Right lobe of liver (tissue), 6 donors: ENCODE results near the gene SPINK7. TPM values are rescaled to one million over a fixed set of nuclear protein-coding genes. Genes with fewer than 3 reads are reported as not detected.
A peak's percentile ranks its signal among the peaks of the same experiment; 100 is the strongest.

Experiments
- ATAC-seq, 4 donors: fragments of 200-7000 bp; cut with Tn5 transposase; one replicate each; pipeline ENCODE4 v1.9.1; 2020; ENCODE audit warnings: mild to moderate bottlenecking in 4 of 4, moderate library complexity in 4 of 4
- DNase-seq, 3 donors: peaks; one replicate each; pipeline ENCODE4 v3.0.0-alpha.2; 2020
- H3K27ac ChIP-seq, 3 donors: fragments of 200-600 bp; one replicate each; pipeline ENCODE4 v1.8.0; 2022
- H3K27me3 ChIP-seq, 2 donors: fragments of 200-600 bp; one replicate each; pipeline ENCODE4 v1.8.0; 2022
- H3K36me3 ChIP-seq, 4 donors: fragments of 200-600 bp; sonication (generic) in 1 of 4; one replicate each; pipeline versions ENCODE4 v1.5.1 to v1.8.0; 2017 to 2022; ENCODE audit warnings: control low read depth in 1 of 4
- H3K4me1 ChIP-seq, 4 donors: fragments of 200-600 bp; sonication (generic) in 1 of 4; one replicate each; pipeline versions ENCODE4 v1.5.1 to v1.8.0; 2017 to 2022; ENCODE audit warnings: control low read depth in 1 of 4
- H3K4me3 ChIP-seq, 3 donors: fragments of 200-600 bp; one replicate each; pipeline ENCODE4 v1.8.0; 2022
- H3K9me3 ChIP-seq, 4 donors: fragments of 200-600 bp; sonication (generic) in 1 of 4; one replicate each; pipeline versions ENCODE4 v1.5.1 to v1.8.0; 2017 to 2022; ENCODE audit warnings: control low read depth in 1 of 4
- POLR2A ChIP-seq: fragments of 450-650 bp; IDR thresholded peaks from one replicate; pipeline ENCODE4 v1.6.1; 2017; ENCODE audit warnings: antibody characterized with exemption, mild to moderate bottlenecking
- WGBS: methylation state at CpG from one replicate; pipeline ENCODE4 v1.1.6; 2018; ENCODE audit warnings: low coverage, low lambda C conversion rate; ENCODE audit not compliant: insufficient coverage; ENCODE audit errors: missing lambda C conversion rate; 5-methylcytosine and 5-hydroxymethylcytosine counted together
- intact Hi-C, 2 donors: fragments of 100-400 bp; cut with DNase I; formaldehyde crosslinking; loops; one replicate each; pipeline versions ENCODE4 v1.11.2 to v1.14.1; 2022
- total RNA-seq, 6 experiments: library from RNA; depleted of rRNA in 2 of 6; stranded (reverse); fragments of >200 nt in 2 of 6; fragmentation: NEBNext Ultra II Directional in 3 of 6; extraction: Animal tissue kit (Norgen Biotek cat#: 25700) in 3 of 6; gene quantifications; one replicate each; pipeline versions ENCODE4 v1.1.0 to v1.2.4, GENCODE V29; 2016 to 2023
- TF ChIP-seq, protein P1 (sequence below), 4 donors: fragments of 200-600 bp in 3 of 4; fragments of 450-650 bp in 1 of 4; IDR thresholded peaks; one replicate each; pipeline versions ENCODE4 v1.5.1 to v1.8.0; 2016 to 2022; ENCODE audit warnings: antibody characterized with exemption in 4 of 4, mild to moderate bottlenecking in 2 of 4
- donor health status: DM: no; HTN: yes; CAD: no.
- donor health status: DM: no; HTN: no; CAD: no.
- donor health status: DM: no; HTN: no; CAD: no.
- donor health status: DM: no; HTN: yes; CAD: no.
- donor health status: DM: no; HTN: yes; CAD: no.

Gene SPINK7
- total RNA-seq, 6 experiments from 2014 or later, result not detected

GRCh38 chr5:148343603-148344487, 31.6 kb downstream of the SPINK7 start:
- ATAC-seq (peak in 1 of 4 donors; percentile 27), DNase-seq (no peak)
- no peak for TF ChIP-seq POLR2A
- TF ChIP-seq, protein P1, sequence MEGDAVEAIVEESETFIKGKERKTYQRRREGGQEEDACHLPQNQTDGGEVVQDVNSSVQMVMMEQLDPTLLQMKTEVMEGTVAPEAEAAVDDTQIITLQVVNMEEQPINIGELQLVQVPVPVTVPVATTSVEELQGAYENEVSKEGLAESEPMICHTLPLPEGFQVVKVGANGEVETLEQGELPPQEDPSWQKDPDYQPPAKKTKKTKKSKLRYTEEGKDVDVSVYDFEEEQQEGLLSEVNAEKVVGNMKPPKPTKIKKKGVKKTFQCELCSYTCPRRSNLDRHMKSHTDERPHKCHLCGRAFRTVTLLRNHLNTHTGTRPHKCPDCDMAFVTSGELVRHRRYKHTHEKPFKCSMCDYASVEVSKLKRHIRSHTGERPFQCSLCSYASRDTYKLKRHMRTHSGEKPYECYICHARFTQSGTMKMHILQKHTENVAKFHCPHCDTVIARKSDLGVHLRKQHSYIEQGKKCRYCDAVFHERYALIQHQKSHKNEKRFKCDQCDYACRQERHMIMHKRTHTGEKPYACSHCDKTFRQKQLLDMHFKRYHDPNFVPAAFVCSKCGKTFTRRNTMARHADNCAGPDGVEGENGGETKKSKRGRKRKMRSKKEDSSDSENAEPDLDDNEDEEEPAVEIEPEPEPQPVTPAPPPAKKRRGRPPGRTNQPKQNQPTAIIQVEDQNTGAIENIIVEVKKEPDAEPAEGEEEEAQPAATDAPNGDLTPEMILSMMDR (IDR thresholded peaks at IDR 0.05), result no peak
- intact Hi-C loops, result no loop called here
- Histone ChIP-seq H3K4me1 (no peaks in the 10 kb centered on the region), H3K36me3 (no peaks in the 10 kb centered on the region), H3K27ac (no peak overlapping the region), H3K27me3 (no peaks in the 10 kb centered on the region), H3K9me3 (no peaks in the 10 kb centered on the region), H3K4me3 (no peak overlapping the region)
- 68% methylated on average over 7 of the region's 7 CpGs for WGBS

- Histone ChIP-seq H3K27me3 (no peaks in the 10 kb centered on the region), H3K36me3 (no peaks in the 10 kb centered on the region), H3K4me1 (no peaks in the 10 kb centered on the region), H3K4me3 (no peak overlapping the region), H3K9me3 (no peaks in the 10 kb centered on the region), H3K27ac (no peak overlapping the region)
- 92% methylated on average over 1 of the region's 1 CpG for WGBS
- no peak for TF ChIP-seq POLR2A
- TF ChIP-seq, protein P1 (IDR thresholded peaks at IDR 0.05), result no peak
- no peak for DNase-seq
- no peak for ATAC-seq
- intact Hi-C loops, result no loop called here
Observed at GRCh38 chr5:148347706-148348105, 35.5 kb downstream of the SPINK7 start.

DNA sequence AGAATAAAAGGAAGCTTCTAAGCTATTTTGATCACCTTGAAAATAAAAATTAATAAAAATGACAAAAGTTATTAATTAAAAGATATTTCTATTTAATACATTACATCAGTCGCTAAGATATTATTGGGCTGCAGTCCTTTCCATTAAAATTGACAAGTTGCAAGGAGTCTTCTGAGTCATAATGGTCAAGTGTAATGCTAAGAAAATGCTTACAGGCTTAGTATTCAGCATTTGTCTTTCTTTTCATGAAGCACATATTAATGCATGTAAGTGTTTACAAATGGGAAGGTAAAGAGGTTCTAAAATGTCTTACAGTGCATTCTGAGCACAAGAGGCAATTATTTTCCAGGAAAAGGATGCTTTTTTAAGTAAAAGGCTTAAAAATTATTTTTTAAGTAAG, 40.5 kb downstream of the SPINK7 start:
- intact Hi-C loops, result no loop called here
- WGBS, result 89% methylated on average over 1 of the region's 1 CpG
- DNase-seq (no peak), ATAC-seq (no peak)
- Histone ChIP-seq H3K4me3 (no peak overlapping the region), H3K27me3 (no peaks in the 10 kb centered on the region), H3K36me3 (no peaks in the 10 kb centered on the region), H3K27ac (no peak overlapping the region), H3K9me3 (no peaks in the 10 kb centered on the region), H3K4me1 (no peaks in the 10 kb centered on the region)
- TF ChIP-seq POLR2A, result no peak
- TF ChIP-seq, protein P1 (IDR thresholded peaks at IDR 0.05), result no peak

GRCh38 chr5:148353634-148354033, 41.4 kb downstream of the SPINK7 start:
- Histone ChIP-seq H3K36me3 (no peaks in the 10 kb centered on the region), H3K4me3 (no peak overlapping the region), H3K4me1 (no peaks in the 10 kb centered on the region), H3K27me3 (no peaks in the 10 kb centered on the region), H3K27ac (no peak overlapping the region), H3K9me3 (no peaks in the 10 kb centered on the region)
- WGBS, result 84% methylated on average over 2 of the region's 2 CpGs
- DNase-seq, result no peak
- ATAC-seq, result no peak
- no peak for TF ChIP-seq POLR2A
- intact Hi-C loops, result no loop called here

- H3K4me3 ChIP-seq, result no peak overlapping the region
- ATAC-seq (peak; percentile 74 to 83 (median 76)), DNase-seq (no peak)
- H3K9me3 ChIP-seq, result no peaks in the 10 kb centered on the region
- no peaks in the 10 kb centered on the region for H3K27me3 ChIP-seq
- no peaks in the 10 kb centered on the region for H3K36me3 ChIP-seq
- peaks cover 0 to 12% (median 0%) of the 10 kb centered on the region in 4 donors for H3K4me1 ChIP-seq
- intact Hi-C loops, result no loop called here
- TF ChIP-seq, protein P1 (IDR thresholded peaks at IDR 0.05), result no peak
- no peak for TF ChIP-seq POLR2A
- H3K27ac ChIP-seq, result no peak overlapping the region
Observed at GRCh38 chr5:148364343-148364742, 52.1 kb downstream of the SPINK7 start.
